GM23338 (cell line): ENCODE results near the gene FLNA. TPM values are rescaled to one million over a fixed set of nuclear protein-coding genes. Genes with fewer than 3 reads are reported as not detected.

ENCODE experiments used
- ATAC-seq: fragments of 200-7000 bp; cut with Tn5 transposase; 3 replicates; pipeline ENCODE4 v1.9.1; 2020
- DNase-seq: peaks from one replicate; pipeline ENCODE4 v3.0.0-alpha.2; 2015; ENCODE audit warnings: low spot score
- H2AFZ ChIP-seq: fragments of 200-600 bp; sonication (generic); 2 replicates; pipeline ENCODE4 v1.8.0; 2016; ENCODE audit warnings: antibody characterized with exemption, mild to moderate bottlenecking, moderate library complexity
- H3F3A ChIP-seq: fragments of 200-600 bp; sonication (generic); replicated peaks from 2 replicates; pipeline ENCODE4 v1.8.0; 2017; ENCODE audit warnings: antibody characterized with exemption, mixed run types, low read depth
- H3K27ac ChIP-seq: fragments of 200-600 bp; sonication (generic); 2 replicates; pipeline ENCODE4 v1.6.1; 2016; ENCODE audit warnings: low read depth
- H3K27me3 ChIP-seq: fragments of 200-600 bp; sonication (generic); 2 replicates; pipeline ENCODE4 v1.8.0; 2016; ENCODE audit warnings: mild to moderate bottlenecking, mixed run types, moderate library complexity; ENCODE audit not compliant: insufficient read depth
- H3K36me3 ChIP-seq: fragments of 200-600 bp; sonication (generic); 2 replicates; pipeline ENCODE4 v1.8.0; 2016; ENCODE audit warnings: mild to moderate bottlenecking; ENCODE audit not compliant: insufficient read depth
- H3K4me1 ChIP-seq: fragments of 200-600 bp; sonication (generic); 2 replicates; pipeline ENCODE4 v1.8.0; 2016; ENCODE audit warnings: mild to moderate bottlenecking, moderate library complexity; ENCODE audit not compliant: insufficient read depth
- H3K4me2 ChIP-seq: fragments of 200-600 bp; sonication (generic); 2 replicates; pipeline ENCODE4 v1.7.1; 2017; ENCODE audit warnings: mixed run types
- H3K4me3 ChIP-seq: fragments of 200-600 bp; sonication (generic); 2 replicates; pipeline ENCODE4 v1.6.1; 2016; ENCODE audit warnings: mixed run types
- H3K79me2 ChIP-seq: fragments of 200-600 bp; sonication (generic); replicated peaks from 2 replicates; pipeline ENCODE4 v1.8.0; 2017; ENCODE audit warnings: mild to moderate bottlenecking; ENCODE audit not compliant: insufficient read depth
- H3K9me2 ChIP-seq: fragments of 200-600 bp; sonication (generic); 2 replicates; pipeline ENCODE4 v1.8.0; 2017; ENCODE audit not compliant: insufficient read depth
- H4K20me1 ChIP-seq: fragments of 200-600 bp; sonication (generic); replicated peaks from 2 replicates; pipeline ENCODE4 v1.8.0; 2017; ENCODE audit warnings: mild to moderate bottlenecking; ENCODE audit not compliant: insufficient read depth
- H3K27ac Mint-ChIP-seq: 2 replicates; pipeline ENCODE4 v1.8.0; 2020; ENCODE audit warnings: inconsistent platforms, mild to moderate bottlenecking, moderate library complexity, mixed read lengths
- H3K27me3 Mint-ChIP-seq: 3 replicates; pipeline ENCODE4 v1.8.0; 2022; ENCODE audit warnings: low read depth, mild to moderate bottlenecking, moderate library complexity, mixed read lengths, inconsistent platforms; ENCODE audit not compliant: insufficient read depth, poor library complexity
- H3K36me3 Mint-ChIP-seq: 3 replicates; pipeline ENCODE4 v1.8.0; 2021; ENCODE audit warnings: low read depth, mild to moderate bottlenecking, inconsistent platforms, moderate library complexity, mixed read lengths
- H3K4me1 Mint-ChIP-seq: 3 replicates; pipeline ENCODE4 v1.8.0; 2020; ENCODE audit warnings: mild to moderate bottlenecking, inconsistent platforms, mixed read lengths
- H3K4me3 Mint-ChIP-seq: 3 replicates; pipeline ENCODE4 v1.8.0; 2021; ENCODE audit warnings: moderate library complexity, mild to moderate bottlenecking, inconsistent platforms, mixed read lengths
- H3K9me3 Mint-ChIP-seq: 3 replicates; pipeline ENCODE4 v1.8.0; 2020; ENCODE audit warnings: moderate library complexity, mild to moderate bottlenecking, inconsistent platforms, mixed read lengths
- CREB1 ChIP-seq: fragments of 250-450 bp; sonication (Bioruptor Pico); IDR thresholded peaks from 2 replicates; pipeline ENCODE4 v1.5.0; 2020; ENCODE audit warnings: low read depth, mild to moderate bottlenecking, moderate library complexity
- ETS1 ChIP-seq: IDR thresholded peaks from 2 replicates; pipeline ENCODE4 v1.6.1; 2016; ENCODE audit warnings: antibody characterized with exemption
- EZH2 ChIP-seq: fragments of 200-600 bp; sonication (generic); IDR thresholded peaks from one replicate; pipeline ENCODE4 v1.8.0; 2017; ENCODE audit warnings: antibody characterized with exemption, mild to moderate bottlenecking, low read depth; ENCODE audit not compliant: unreplicated experiment
- EZH2phosphoT487 ChIP-seq: fragments of 200-600 bp; sonication (generic); IDR thresholded peaks from one replicate; pipeline ENCODE4 v1.8.1; 2018; ENCODE audit warnings: antibody characterized with exemption; ENCODE audit not compliant: unreplicated experiment
- JUNB ChIP-seq: IDR thresholded peaks from one replicate; pipeline ENCODE4 v1.6.1; 2016; ENCODE audit warnings: antibody characterized with exemption; ENCODE audit not compliant: unreplicated experiment
- NANOG ChIP-seq: IDR thresholded peaks from 2 replicates; pipeline ENCODE4 v1.6.1; 2016; ENCODE audit warnings: antibody characterized with exemption, borderline replicate concordance
- POLR2AphosphoS5 ChIP-seq: IDR thresholded peaks from 2 replicates; pipeline ENCODE4 v1.6.1; 2016; ENCODE audit warnings: antibody characterized with exemption, low read depth
- REST ChIP-seq: IDR thresholded peaks from one replicate; pipeline ENCODE4 v1.6.1; 2018; ENCODE audit warnings: antibody characterized with exemption; ENCODE audit not compliant: unreplicated experiment
- STAT1 ChIP-seq: IDR thresholded peaks from one replicate; pipeline ENCODE4 v1.6.1; 2016; ENCODE audit warnings: antibody characterized with exemption; ENCODE audit not compliant: unreplicated experiment
- ZNF114 ChIP-seq: fragments of 250-450 bp; sonication (Bioruptor Pico); IDR thresholded peaks from 2 replicates; pipeline ENCODE4 v1.5.0; 2020; ENCODE audit warnings: mild to moderate bottlenecking, moderate library complexity
- ZNF331 ChIP-seq: fragments of 250-450 bp; sonication (Bioruptor Pico); IDR thresholded peaks from 2 replicates; pipeline ENCODE4 v1.5.0; 2020; ENCODE audit warnings: low read depth, mild to moderate bottlenecking, moderate library complexity
- ZNF462 ChIP-seq: fragments of 250-450 bp; sonication (Bioruptor Pico); IDR thresholded peaks from 2 replicates; pipeline ENCODE4 v1.5.0; 2020; ENCODE audit warnings: mild to moderate bottlenecking, moderate library complexity
- polyA plus RNA-seq: library from polyadenylated mRNA; unstranded; fragments of >200 nt; fragmentation: Nextera tagmentation; extraction: Ambion mirVana; gene quantifications from 2 replicates; pipeline ENCODE4 v1.2.1, GENCODE V29; 2016
- total RNA-seq: library from RNA; depleted of rRNA; stranded (reverse); fragments of >200 nt; shearing (Covaris generic); gene quantifications from 2 replicates; pipeline ENCODE4 v1.2.3, GENCODE V29; 2014
- TF ChIP-seq, protein P1 (sequence below), 2 experiments: fragments of 200-600 bp in 1 of 2; sonication (generic) in 1 of 2; conservative IDR thresholded peaks; 2 replicates each; pipeline versions ENCODE4 v1.5.1 to v1.6.1; 2016 to 2017; ENCODE audit warnings: antibody characterized with exemption in 2 of 2, low read depth in 2 of 2, mild to moderate bottlenecking in 2 of 2, moderate library complexity in 1 of 2

FLNA gene
- total and polyA plus RNA-seq, 2 experiments from 2014 or later = 579 to 1,445 TPM

- Mint-ChIP-seq H3K36me3 (peaks cover 36% of the 10 kb centered on the region), H3K27me3 (peaks cover 39% of the 10 kb centered on the region), H3K4me3 (no peak overlapping the region), H3K27ac (no peak overlapping the region), H3K9me3 (peaks cover 9% of the 10 kb centered on the region; the same call in 1 of the 3 replicates), H3K4me1 (peaks cover 13% of the 10 kb centered on the region; the same call in 2 of the 3 replicates)
- H3K36me3 ChIP-seq = peaks cover 4% of the 10 kb centered on the region; the same call in 1 of the 2 replicates
- DNase-seq (no peak), ATAC-seq (peak; percentile 3; the same call in 2 of the 3 replicates)
- no peak overlapping the region for H3K4me3 ChIP-seq
- H3K27me3 ChIP-seq = no peaks in the 10 kb centered on the region
- no peaks in the 10 kb centered on the region for H4K20me1 ChIP-seq
- no peak overlapping the region for H3K4me2 ChIP-seq
- TF ChIP-seq ZNF462 (CRISPR knock-in tag) (no peak), STAT1 (no peak), NANOG (no peak), REST (no peak), ETS1 (no peak), POLR2AphosphoS5 (no peak), EZH2phosphoT487 (no peak), ZNF331 (CRISPR knock-in tag) (no peak), CREB1 (CRISPR knock-in tag) (no peak), EZH2 (no peak), ZNF114 (no peak), JUNB (no peak)
- TF ChIP-seq, protein P1, sequence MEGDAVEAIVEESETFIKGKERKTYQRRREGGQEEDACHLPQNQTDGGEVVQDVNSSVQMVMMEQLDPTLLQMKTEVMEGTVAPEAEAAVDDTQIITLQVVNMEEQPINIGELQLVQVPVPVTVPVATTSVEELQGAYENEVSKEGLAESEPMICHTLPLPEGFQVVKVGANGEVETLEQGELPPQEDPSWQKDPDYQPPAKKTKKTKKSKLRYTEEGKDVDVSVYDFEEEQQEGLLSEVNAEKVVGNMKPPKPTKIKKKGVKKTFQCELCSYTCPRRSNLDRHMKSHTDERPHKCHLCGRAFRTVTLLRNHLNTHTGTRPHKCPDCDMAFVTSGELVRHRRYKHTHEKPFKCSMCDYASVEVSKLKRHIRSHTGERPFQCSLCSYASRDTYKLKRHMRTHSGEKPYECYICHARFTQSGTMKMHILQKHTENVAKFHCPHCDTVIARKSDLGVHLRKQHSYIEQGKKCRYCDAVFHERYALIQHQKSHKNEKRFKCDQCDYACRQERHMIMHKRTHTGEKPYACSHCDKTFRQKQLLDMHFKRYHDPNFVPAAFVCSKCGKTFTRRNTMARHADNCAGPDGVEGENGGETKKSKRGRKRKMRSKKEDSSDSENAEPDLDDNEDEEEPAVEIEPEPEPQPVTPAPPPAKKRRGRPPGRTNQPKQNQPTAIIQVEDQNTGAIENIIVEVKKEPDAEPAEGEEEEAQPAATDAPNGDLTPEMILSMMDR (conservative IDR thresholded peaks at IDR 0.05; ENCODE audit: low read depth in 2 of 2) = no peak
- H3F3A ChIP-seq = peaks cover 21% of the 10 kb centered on the region
- H3K9me2 ChIP-seq = no peaks in the 10 kb centered on the region
- peaks cover 6% of the 10 kb centered on the region; the same call in 1 of the 2 replicates for H3K4me1 ChIP-seq
- H2AFZ ChIP-seq = no peak overlapping the region
- peaks cover 17% of the 10 kb centered on the region for H3K79me2 ChIP-seq
- H3K27ac ChIP-seq = 0 out of 2 replicates have a peak overlapping the region, but pooled peaks have one; percentile 92
These were observed 28.2 kb upstream of the FLNA start for GRCh38 chrX:154402622-154403127.
